Keratinocyte (primary cell): ENCODE data around the gene TOPAZ1.

Experiments
- CTCF ChIP-seq, 3 experiments: IDR thresholded peaks in 1 of 3; conservative IDR thresholded peaks in 1 of 3; optimal IDR thresholded peaks in 1 of 3; 2 replicates in 2 of 3; 3 replicates in 1 of 3; pipeline versions ENCODE3 to v1.5.1; 2011; ENCODE audit warnings: low read length in 3 of 3, mild to moderate bottlenecking in 3 of 3, moderate library complexity in 2 of 3, control low read depth in 1 of 3, inconsistent platforms in 1 of 3; ENCODE audit not compliant: insufficient read depth in 2 of 3; ENCODE audit errors: extremely low read depth in 1 of 3
- EZH2 ChIP-seq: IDR thresholded peaks from one replicate; pipeline ENCODE4 v1.6.1; 2012; ENCODE audit warnings: inconsistent platforms, mild to moderate bottlenecking, low read length, moderate library complexity

- TF ChIP-seq CTCF (optimal IDR thresholded peaks at IDR 0.05 in 1 of 3, IDR thresholded peaks at IDR 0.05 in 1 of 3, conservative IDR thresholded peaks at IDR 0.05 in 1 of 3; ENCODE audit: extremely low read depth in 1 of 3, insufficient read depth in 2 of 3, low read length in 3 of 3) (no peak), EZH2 (no peak)
Measured at GRCh38 chr3:44222337-44222736, 19.3 kb upstream of the TOPAZ1 start.
